Islet precursor cell (in vitro differentiated cells): Measurements from ENCODE around the gene LTBP3.
A peak's percentile ranks its signal among the peaks of the same experiment; 100 is the strongest.

ENCODE experiments used
- DNase-seq: peaks from one replicate; pipeline ENCODE4 v3.0.0-alpha.2; 2018

Gene LTBP3

DNA sequence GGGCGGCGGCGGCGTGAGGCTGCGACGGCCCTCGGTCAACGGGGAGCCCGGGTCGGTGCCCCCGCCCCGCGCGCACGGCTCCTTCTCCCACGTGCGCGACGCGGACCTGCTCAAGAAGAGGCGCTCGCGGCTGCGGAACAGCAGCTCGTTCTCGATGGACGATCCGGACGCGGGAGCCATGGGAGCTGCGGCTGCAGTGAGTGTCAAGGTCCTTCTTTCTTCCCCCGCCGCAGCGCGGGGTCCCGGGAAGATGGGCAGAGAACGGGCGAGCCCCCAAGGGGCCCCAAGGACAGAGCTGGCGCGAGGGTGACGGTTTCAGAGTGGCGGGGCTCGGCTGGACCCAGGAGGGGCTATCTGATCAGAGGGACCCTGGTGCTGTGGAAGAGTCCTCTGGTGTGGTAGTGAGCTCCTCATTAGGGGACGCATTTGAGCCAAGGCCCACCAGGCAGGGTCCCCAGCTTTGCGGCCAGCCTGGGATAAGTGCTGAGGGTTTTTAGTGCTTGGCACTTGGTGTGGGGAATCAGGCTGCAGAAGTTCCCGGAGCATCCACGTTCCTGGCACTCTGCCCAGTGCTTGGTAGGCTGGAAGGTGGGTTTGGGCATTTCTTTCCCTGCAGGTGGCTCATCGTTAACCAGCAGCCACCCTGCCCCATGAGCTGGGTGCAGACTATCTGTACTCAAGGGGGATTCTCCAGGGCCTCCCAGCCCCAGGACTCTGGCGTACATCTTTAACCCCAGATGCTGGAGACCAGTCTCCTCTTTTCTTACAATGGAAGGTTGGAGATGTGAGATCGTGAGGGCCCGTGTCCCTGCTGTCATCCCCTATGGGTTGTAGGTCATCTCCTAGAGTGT is 27.5 kb upstream of the LTBP3 start:
- DNase-seq: no peak

DNA sequence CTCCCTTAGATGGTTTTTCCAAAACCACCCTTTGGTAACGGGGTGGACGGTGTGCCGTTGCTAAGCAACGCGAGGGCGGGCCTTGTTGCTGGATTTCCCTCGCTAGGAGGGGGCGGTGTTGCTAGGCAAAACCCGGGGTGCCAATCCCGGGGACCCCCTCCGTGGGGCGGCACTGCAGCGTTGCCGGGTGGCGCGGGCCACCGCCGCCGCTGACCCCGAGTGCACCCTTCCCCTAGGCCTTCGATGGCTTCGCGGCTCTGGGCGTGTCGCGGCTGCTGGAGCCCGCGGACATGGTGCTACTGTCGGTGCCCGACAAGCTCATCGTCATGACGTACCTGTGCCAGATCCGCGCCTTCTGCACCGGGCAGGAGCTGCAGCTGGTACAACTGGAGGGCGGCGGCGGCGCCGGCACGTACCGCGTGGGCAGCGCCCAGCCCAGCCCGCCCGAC is 26.6 kb upstream of the LTBP3 start:
- DNase-seq: no peak

DNA sequence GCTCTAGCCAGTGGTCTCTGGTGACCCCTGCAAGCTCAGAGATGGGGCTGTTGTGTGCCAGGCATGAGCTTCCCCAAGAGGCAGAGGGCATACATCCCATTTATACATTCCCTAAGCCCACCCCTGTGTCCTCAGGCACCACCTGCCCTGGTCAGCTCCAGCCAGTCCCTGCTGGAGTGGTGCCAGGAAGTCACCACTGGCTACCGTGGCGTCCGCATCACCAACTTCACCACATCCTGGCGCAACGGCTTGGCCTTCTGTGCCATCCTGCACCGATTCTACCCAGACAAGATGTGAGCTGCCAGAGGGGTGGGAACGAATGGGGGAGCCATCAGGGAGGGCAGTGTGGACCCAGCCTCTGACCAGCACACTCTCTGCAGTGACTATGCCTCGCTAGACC is 25.9 kb upstream of the LTBP3 start:
- no peak for DNase-seq

DNA sequence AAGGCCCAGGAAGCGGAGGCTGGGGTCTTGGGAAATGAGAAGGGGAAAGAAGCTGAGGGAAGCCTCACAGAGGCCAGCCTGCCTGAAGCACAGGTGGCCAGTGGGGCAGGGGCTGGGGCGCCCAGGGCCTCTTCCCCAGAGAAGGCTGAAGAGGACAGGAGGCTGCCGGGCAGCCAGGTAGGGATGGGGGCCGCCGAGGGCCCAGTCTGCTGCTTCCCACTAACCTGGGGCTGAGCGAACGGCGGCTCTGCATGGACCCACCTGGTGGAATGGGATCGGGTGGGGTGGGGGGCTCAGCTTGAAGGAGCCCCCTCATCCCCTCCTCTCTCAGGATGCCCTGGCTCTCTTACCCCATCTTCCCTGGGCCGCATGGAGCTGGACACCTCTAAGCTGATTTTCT is 25.4 kb upstream of the LTBP3 start:
- no peak for DNase-seq

DNA sequence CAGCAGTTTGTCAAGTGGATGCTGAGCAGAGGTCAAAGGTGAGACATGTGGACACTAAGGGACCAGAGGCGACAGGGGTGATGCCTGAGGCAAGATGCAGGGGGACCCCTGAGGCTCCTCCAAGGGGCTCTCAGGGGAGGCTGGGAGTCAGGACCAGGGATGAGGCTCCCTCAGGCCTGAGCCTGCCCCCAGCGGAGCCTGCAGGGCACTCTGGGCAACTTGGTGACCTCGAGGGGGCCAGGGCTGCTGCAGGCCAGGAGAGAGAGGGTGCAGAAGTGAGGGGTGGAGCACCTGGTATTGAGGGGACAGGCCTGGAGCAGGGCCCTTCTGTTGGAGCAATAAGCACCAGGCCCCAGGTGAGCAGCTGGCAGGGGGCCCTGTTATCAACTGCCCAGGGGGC is 23.8 kb upstream of the LTBP3 start:
- DNase-seq: no peak

DNA sequence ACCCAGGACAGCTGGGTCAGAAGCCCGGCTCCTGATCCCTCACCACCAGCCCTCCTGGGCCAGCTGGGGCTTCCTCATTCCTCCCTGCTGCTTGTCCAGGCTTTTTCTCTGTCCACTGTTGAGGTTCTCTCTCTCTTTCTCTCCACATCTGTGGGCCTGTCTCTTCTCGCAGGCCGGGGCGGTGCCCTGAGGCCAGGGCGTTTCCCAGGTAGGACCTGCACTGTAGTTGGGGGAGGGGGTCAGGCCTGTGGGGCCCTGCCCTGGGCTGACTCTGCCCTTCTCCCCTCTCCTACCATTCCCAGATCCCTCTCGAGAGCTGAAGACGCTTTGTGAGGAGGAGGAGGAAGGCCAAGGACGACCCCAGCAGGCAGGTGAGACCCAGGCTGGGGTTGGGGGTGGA is 22.6 kb upstream of the LTBP3 start:
- no peak for DNase-seq

DNA sequence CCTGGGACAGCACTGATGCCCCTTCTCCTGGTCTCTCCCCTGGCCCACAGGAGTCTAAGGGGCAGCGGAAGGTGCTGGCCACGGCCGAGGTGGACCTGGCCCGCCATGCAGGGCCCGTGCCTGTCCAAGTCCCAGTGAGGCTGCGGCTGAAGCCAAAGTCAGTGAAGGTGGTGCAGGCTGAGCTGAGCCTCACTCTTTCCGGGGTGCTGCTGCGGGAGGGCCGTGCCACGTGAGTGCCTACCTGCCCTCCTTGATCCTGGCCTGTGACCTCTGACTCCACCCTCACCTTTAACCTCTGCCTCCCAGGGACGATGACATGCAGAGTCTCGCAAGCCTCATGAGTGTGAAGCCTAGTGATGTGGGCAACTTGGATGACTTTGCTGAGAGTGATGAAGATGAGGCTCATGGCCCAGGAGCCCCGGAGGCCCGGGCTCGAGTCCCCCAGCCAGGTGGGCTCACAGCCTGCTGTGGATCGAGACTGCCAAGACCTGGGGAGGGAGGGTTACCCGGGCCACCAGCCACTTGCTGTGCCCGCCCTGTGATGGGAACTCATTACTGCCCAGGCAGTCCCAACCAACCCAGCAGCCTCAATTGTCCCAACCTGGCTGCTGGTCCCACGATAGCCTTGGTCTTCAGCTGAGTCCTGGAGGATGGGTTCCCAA is 22.0 kb upstream of the LTBP3 start:
- DNase-seq: no peak

DNA sequence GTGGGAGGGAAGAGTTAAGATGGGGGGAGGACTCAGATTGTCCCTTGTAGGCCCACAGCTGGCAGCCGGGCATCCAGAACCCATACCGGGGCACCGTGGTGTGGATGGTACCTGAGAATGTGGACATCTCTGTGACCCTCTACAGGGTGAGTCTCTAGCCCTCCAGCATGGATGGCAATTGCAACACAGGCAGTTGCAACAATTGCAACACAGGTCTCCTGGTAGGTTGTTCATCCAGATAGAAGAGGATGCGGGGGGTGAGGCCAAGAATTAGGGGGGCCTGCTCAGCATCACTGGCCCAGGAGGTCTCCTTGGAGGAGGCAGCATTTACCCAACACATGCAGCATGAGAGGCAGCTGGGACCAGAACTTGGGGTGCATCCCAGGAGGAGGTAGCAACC is 21.1 kb upstream of the LTBP3 start:
- no peak for DNase-seq

DNA sequence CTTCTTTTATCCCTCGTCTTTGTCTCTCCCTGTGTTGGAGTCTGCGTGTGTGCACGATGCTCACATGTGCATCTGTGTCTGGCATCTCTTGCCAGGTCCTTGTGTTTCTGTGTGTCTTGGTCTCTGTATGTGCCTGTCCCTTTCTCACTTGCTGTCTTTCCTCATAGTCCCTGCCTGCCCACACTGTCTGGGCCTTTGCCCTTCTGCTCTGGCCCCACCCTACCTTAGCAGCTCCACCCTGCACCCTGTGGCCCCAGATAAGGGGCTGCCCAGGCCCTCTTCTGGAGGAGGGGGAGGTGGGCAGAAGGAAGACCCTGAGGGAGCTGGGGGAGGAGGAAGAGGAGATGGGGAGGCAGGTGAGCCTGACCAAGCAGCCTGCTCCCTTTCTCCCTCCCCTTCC is 20.5 kb upstream of the LTBP3 start:
- DNase-seq: no peak

DNA sequence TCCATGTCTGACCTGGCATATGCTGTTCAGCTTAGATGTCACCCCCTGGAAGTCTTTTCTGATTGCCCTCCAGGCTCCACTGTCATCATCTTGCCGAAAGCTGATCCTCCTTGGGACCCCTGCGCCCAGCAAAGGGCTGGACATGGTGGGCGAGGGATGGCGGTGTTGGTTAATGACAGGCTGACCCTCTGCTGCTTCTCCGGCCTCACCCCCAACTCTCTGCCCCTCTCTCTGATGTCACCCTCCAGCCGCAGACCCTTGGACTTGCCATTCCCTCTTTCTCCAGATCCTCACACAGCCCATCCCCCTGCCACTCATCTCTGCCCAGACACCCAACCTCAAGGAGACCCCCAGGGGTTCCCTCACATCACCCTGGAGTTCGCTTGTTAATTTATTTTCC is 20.0 kb upstream of the LTBP3 start:
- DNase-seq: no peak

DNA sequence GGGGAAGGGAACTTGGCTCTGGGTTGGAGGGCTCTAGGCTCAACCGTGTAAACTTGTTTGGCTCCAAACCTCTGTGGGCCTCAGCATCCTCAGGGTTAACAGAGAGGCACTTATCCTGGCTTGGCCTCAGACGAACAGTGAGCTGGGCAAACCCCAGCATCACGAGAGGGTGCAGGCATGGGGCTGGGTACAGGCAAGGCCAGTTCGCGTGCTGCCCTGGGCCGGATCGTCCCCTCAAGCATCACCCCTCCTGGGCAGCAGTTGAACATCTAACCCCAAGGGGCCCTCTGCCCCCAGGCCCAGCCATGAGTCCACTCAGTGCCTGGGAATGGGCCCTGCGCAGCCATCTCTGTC is 19.6 kb upstream of the LTBP3 start:
- DNase-seq: no peak

DNA sequence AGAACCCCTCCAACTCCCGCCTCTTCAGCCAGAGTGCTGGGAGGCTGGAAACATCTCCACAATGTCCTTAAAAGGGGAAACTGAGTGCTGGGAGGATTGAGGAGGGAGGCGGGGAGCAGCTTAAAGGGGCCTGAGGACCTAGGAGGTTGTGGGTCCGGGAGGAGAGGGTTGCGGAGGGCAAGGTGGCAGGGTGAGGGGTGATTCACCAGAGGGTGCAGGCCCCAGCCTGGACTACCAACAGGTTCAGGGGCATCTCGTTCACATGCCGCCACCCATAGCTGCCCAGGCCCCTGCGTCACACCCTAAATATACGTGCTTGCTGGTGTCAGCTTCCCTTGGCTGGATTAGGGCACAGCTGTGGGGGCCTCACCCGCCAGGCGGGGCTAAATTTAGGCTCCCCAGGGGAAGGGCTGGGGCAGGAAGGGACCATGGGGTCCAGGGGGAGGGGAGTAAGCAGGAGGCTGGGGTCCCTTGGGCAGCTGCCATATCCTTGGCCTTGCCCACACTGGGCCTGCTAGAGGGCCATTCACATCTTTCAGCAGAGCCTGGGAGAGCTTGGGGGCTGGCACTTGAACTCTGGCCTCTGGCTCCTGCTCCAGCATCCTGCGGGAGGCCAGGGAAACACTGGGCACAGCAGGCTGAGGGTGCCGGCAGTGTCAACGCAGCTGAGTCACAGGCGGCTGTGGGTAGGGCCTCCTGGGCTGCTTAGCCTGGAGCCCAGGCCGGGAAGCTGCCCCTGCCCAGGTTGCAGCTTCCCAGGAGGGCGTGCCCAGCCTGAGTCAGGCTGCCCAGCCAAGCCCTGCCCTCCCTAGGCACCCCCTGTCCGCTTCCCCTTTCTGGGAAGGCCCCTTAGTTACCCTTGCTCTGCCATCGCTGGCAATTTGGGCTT is 19.0 kb upstream of the LTBP3 start:
- no peak for DNase-seq

DNA sequence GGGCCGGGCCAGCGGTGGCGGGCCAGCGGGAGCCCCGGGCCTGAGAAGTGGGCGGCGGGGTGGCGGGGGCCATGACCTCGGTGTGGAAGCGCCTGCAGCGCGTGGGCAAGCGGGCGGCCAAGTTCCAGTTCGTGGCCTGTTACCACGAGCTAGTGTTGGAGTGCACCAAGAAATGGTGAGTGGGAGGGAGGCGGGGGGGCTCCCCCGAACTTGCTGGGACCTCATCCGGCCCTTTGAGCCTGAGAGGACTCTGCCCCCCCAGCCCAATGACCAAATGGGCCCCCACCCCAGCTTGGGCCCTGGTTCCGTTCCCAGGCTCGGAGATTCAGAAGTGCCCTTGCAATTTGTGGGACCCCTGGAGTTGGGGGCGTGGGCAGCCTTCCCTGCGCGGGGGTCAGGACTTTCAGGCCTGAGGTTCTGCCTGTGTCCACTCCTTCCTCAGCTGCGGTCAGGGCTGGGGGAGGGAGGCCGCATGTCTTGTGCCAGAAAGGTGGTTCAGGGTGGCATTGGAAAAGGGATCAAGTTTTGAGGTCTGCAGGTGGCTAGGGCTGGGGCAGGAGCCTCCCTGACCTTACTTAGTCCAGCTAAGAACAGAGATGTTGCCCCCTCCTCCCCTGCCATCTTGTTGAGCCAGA is 18.2 kb upstream of the LTBP3 start:
- no peak for DNase-seq

DNA sequence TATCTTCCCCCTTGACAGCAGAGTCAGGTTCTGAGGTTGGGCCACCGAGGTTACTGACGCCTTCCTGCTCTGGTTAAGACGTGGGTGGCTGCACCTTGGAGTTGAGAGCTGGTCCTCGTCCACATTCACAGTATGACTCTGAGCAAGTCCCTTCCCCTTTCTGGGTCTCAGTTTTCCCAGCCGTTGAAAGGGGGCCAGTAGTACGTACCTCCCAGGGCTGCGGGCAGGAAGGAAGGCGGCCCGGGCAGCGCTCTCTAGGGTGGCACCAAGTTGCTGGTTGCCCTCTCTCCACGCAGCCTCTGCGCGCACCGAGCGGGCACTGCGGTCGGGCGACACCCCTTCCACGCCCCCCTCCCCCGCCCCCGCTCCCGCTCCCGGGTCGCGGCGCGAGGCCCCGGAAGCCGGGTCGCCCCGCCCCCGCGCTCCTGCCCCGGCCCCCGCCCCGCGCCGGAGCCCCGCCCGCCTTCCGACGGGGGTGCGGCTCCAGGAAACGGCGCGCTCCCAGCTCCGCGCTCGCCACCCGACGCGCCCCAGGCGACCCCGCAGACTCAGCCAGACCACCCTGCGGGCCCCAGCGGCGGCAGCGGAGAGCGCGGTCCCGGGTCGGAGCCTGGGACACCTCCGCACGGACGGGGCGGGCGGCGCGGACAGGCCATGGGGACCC is 17.5 kb upstream of the LTBP3 start, which contains the start of gene EHBP1L1:
TSS of gene EHBP1L1 (plus strand) at position 486 of the 664 bp plus-strand sequence. CDS start 250 bp downstream, outside the sequence.
- DNase-seq: no peak

DNA sequence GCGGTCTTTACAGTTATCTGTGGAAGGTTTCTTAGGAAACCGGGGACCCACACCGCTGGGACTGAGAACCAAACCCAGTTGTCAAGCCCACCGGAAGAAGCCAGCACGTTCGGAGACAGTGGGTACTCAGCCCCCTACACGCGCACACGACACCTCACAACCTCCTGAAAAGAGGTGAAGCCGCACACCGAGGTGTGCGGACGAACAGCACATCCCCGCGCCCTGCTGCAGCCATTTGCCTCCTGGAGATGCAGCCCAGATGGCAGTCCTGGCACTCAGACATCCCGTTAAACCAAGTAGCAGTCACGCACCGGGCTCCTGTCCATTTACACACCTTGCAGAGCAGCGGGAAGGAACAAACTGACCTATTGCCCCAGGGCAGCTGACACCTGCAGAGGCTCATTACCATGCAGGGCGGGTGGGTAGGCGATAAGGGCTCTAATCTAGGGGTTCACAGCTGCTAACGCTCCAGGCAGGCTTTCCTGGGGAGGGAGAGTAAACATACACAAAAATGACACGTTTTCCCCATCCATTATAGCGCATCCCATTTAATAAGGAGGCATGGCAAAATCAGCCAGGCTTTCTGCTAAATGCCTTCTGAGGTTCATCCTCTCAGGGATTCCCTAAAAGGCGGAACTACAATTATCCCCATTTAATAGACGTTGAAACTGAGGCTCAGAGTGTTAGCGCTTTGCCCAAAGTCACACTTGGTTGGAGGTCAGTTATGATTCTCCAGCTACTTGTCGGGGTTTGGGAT is 16.8 kb upstream of the LTBP3 start:
- DNase-seq: no peak

DNA sequence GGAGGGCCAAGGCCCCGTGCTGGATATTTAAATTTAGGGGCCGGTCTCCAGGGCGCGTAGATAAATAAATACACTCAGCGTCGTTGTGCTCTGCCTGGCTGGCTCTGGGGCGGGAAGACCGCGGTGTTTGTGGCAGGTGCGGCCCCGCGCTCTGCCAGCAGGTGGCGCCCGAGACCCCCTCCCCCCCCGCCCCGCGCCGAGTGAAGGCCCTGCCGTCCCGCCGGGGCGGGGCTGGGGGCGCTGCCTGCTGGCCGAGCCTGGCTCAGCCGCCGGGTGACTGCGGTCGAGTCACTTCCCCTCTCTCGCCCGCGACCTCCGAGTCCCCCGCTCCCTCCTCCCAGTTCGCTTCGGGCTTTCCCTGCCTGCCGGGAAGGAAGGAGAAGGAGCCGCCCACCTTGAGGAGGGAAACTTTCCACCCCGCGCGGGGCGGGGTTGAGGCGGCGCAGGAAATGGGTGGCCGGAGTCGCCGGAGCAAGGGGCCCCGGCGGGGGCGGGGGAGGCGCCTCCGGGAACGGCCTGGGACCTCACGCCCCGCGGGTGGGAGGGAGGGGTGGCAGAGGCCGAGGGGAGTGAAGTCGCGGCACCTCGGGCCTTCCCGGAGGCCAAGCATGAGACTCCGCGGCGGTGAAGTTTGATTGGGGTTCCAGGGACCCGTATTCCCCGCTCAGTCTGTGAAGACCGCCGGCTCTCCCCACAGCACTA is 16.1 kb upstream of the LTBP3 start:
- DNase-seq: peak; percentile 98

DNA sequence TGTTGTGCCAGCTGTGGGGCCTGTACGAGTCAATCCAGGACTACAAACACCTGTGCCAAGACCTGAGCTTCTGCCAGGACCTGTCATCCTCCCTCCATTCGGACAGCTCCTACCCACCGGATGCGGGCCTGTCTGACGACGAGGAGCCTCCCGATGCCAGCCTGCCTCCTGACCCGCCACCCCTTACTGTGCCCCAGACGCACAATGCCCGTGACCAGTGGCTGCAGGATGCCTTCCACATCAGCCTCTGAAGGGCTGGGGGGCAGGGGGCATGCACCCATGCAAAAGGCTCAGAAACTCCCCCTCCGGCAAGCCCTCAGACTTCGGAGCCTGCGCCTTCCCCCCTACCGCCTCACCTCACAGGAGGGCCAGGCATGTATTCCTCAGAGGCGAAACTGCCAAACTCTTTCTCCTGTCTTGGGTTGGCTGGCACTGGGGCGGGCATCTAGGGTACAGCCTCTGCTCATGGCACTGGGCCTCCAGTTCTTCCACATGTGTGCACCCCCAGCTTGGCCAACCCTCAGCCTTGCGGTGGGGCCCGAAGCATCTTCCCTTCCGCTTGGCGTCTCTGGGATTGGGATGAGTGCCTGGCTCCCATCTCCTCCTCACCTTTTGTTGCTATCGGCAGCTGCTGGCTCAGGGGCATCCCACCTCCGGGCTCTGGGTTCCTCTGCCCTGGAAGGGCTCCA is 15.4 kb upstream of the LTBP3 start:
- DNase-seq: no peak

DNA sequence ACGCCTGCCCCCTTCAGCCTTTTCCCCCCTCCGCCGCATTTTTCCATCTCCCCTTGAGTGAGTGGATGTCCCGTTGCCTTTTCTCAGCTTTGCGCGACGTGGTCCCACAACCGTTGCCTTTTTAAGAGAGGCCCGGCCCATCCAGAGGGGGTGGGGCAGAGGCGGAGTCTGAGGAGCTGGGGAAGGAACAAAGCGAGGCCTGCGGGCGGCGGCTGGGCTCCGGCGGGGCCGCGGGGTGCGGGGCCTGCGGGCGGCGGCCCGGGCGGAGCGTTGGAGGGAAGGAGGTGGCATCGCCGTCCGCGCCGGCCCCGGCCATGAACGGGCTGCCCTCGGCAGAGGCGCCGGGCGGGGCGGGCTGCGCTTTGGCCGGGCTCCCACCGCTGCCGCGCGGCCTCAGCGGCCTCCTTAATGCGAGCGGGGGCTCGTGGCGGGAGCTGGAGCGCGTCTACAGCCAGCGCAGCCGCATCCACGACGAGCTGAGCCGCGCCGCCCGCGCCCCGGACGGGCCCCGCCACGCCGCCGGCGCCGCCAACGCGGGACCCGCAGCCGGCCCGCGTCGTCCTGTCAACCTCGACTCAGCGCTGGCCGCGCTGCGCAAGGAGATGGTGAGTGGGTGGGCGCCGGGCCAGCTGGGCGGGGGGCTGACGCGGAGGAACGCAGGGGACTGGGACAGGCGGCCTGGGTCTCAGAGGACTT is 14.3 kb upstream of the LTBP3 start, which contains the start of gene FAM89B:
TSS of gene FAM89B (plus strand) at position 183 of the 696 bp plus-strand sequence. CDS start at position 315, 132 bp downstream.
- DNase-seq: peak; percentile 93

DNA sequence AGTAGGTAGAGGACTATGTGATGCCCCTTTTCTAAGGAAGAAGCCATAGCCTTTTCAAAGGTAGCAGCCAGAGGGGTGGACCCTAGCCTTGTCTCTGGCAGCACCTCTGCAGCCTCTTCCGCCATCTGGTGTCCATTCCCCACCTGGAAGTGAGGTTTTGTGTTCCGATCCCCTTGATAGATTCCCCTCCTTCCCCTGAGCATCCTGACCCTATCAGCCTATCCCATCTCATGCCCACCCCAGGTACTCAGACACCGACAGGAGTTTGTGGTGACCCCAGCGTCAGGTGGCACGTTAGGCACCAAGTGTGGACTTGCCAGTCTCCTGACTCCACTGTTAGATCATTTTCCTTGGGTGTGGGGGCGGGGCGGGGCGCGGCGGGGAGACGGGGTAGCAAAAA is 13.8 kb upstream of the LTBP3 start:
- peak; percentile 87 for DNase-seq

DNA sequence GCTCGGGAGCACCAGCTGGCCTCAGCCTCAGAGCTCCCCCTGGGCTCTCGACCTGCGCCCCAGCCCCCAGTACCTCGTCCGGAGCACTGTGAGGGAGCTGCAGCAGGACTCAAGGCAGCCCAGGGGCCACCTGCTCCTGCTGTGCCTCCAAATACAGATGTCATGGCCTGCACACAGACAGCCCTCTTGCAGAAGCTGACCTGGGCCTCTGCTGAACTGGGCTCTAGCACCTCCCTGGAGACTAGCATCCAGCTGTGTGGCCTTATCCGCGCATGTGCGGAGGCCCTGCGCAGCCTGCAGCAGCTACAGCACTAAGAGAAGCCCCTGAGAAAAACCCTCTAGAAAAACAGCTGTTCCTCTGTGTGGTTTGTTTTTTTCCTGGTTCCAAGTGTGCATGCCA is 13.3 kb upstream of the LTBP3 start:
- DNase-seq: no peak
